Measurements from ENCODE around the gene TTC28.

The TTC28 gene

GRCh38 chr22:28442711-28443525 is 236.7 kb downstream of the TTC28 start:
- Mint-ChIP-seq H3K36me3 (ENCODE audit: low read depth) (no peaks in the 10 kb centered on the region), H3K9me3 (no peaks in the 10 kb centered on the region), H3K4me1 (peaks cover 55% of the 10 kb centered on the region), H3K27me3 (ENCODE audit: low read depth, poor library complexity) (no peaks in the 10 kb centered on the region), H3K4me3 (peak overlapping the region; percentile 93), H3K27ac (peak overlapping the region; percentile 88)
- no peak for TF ChIP-seq CTCF (IDR thresholded peaks at IDR 0.05)
- DNase-seq, result peak; percentile 45

GRCh38 chr22:28442264-28442710 is 237.4 kb downstream of the TTC28 start:
- H3K36me3 Mint-ChIP-seq (ENCODE audit: low read depth), result no peaks in the 10 kb centered on the region
- peak overlapping the region; percentile 57 for H3K27ac Mint-ChIP-seq
- H3K4me3 Mint-ChIP-seq, result peak overlapping the region; percentile 93
- H3K9me3 Mint-ChIP-seq, result no peaks in the 10 kb centered on the region
- TF ChIP-seq CTCF (IDR thresholded peaks at IDR 0.05), result peak; percentile 69
- H3K4me1 Mint-ChIP-seq, result peaks cover 61% of the 10 kb centered on the region
- no peaks in the 10 kb centered on the region for H3K27me3 Mint-ChIP-seq (ENCODE audit: low read depth, poor library complexity)
- peak; percentile 79 for DNase-seq

- DNase-seq, result no peak
- Mint-ChIP-seq H3K27ac (no peak overlapping the region), H3K36me3 (ENCODE audit: low read depth) (no peaks in the 10 kb centered on the region), H3K9me3 (no peaks in the 10 kb centered on the region), H3K27me3 (ENCODE audit: low read depth, poor library complexity) (no peaks in the 10 kb centered on the region), H3K4me1 (peaks cover 66% of the 10 kb centered on the region), H3K4me3 (peak overlapping the region; percentile 93)
- TF ChIP-seq CTCF (IDR thresholded peaks at IDR 0.05), result no peak
Observed at GRCh38 chr22:28441720-28442263, 237.8 kb downstream of the TTC28 start.

- peaks cover 76% of the 10 kb centered on the region for H3K4me1 Mint-ChIP-seq
- no peaks in the 10 kb centered on the region for H3K36me3 Mint-ChIP-seq (ENCODE audit: low read depth)
- no peaks in the 10 kb centered on the region for H3K9me3 Mint-ChIP-seq
- H3K4me3 Mint-ChIP-seq, result peak overlapping the region; percentile 93
- no peak overlapping the region for H3K27ac Mint-ChIP-seq
- no peaks in the 10 kb centered on the region for H3K27me3 Mint-ChIP-seq (ENCODE audit: low read depth, poor library complexity)
- TF ChIP-seq CTCF (IDR thresholded peaks at IDR 0.05), result no peak
- no peak for DNase-seq
Observed at GRCh38 chr22:28440592-28441390, 238.8 kb downstream of the TTC28 start.

GRCh38 chr22:28438183-28438768 is 241.4 kb downstream of the TTC28 start:
- Mint-ChIP-seq H3K27me3 (ENCODE audit: low read depth, poor library complexity) (no peaks in the 10 kb centered on the region), H3K4me1 (peaks cover 85% of the 10 kb centered on the region), H3K9me3 (no peaks in the 10 kb centered on the region), H3K27ac (no peak overlapping the region), H3K36me3 (ENCODE audit: low read depth) (no peaks in the 10 kb centered on the region), H3K4me3 (no peak overlapping the region)
- no peak for TF ChIP-seq CTCF (IDR thresholded peaks at IDR 0.05)
- DNase-seq, result no peak
